Neural crest cell (in vitro differentiated cells): Measurements from ENCODE around the gene CACNG8. TPM values are rescaled to one million over a fixed set of nuclear protein-coding genes. Genes with fewer than 3 reads are reported as not detected.

Experiments used
- DNase-seq: peaks from one replicate; pipeline ENCODE4 v3.0.0; 2021; ENCODE audit warnings: low read depth, mixed read lengths, low spot score
- H3K27ac Mint-ChIP-seq: one replicate; pipeline ENCODE4 v1.8.0; 2021; ENCODE audit warnings: mild to moderate bottlenecking, mixed read lengths; ENCODE audit not compliant: unreplicated experiment
- H3K27me3 Mint-ChIP-seq: 2 replicates; pipeline ENCODE4 v1.8.0; 2021; ENCODE audit warnings: low read depth, mild to moderate bottlenecking, mixed read lengths
- H3K36me3 Mint-ChIP-seq: 2 replicates; pipeline ENCODE4 v1.8.0; 2021; ENCODE audit warnings: low read depth, mild to moderate bottlenecking, mixed read lengths
- H3K4me1 Mint-ChIP-seq: 2 replicates; pipeline ENCODE4 v1.8.0; 2021; ENCODE audit warnings: mixed read lengths
- H3K4me3 Mint-ChIP-seq: one replicate; pipeline ENCODE4 v1.8.0; 2021; ENCODE audit warnings: mild to moderate bottlenecking, mixed read lengths
- H3K9me3 Mint-ChIP-seq: 2 replicates; pipeline ENCODE4 v1.8.0; 2021; ENCODE audit warnings: mixed read lengths
- total RNA-seq: library from RNA; stranded (reverse); gene quantifications from 2 replicates; pipeline ENCODE4 v1.2.1, GENCODE V29; 2021
- TF ChIP-seq, protein P1 (sequence below): fragments of 200-600 bp; sonication (generic); conservative IDR thresholded peaks from 2 replicates; pipeline ENCODE4 v1.5.0; 2021; ENCODE audit warnings: antibody characterized with exemption, mild to moderate bottlenecking

Gene CACNG8
- total RNA-seq, 1 donor from 2014 or later: 0.33 TPM

DNA sequence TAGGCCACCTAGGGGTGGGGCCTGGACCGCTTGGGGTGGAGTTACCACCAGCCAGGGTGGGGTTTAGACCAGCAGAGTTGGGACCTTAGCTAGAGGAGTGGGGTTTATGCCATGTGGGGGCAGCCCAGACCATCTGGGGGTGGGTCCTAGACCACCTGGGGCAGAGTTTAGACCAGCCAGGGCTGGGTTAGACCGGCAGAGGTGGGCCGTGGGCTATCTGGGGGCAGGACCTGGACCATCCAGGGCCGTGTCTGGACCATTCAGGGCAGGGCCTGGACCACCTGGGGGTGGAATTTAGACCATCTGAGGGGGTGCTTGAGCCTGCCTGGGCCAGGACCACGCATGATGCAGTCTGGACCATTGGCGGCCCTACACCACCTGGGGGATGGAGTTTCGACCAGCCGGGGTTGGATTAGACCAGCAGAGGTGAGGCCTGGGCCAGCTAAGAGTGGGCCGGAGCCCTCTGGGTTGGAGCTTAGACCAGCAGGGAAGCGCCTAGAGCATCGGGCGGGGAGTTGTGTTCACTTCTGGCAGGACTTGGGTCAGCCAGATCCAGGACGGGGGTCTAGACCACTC, 18.7 kb downstream of the CACNG8 start:
- Mint-ChIP-seq H3K36me3 (no peaks in the 10 kb centered on the region), H3K27me3 (peaks cover 49% of the 10 kb centered on the region), H3K9me3 (peaks cover 6% of the 10 kb centered on the region), H3K4me1 (peaks cover 31% of the 10 kb centered on the region), H3K27ac (no peak overlapping the region), H3K4me3 (peak overlapping the region; percentile 91)
- no peak for DNase-seq
- TF ChIP-seq, protein P1, sequence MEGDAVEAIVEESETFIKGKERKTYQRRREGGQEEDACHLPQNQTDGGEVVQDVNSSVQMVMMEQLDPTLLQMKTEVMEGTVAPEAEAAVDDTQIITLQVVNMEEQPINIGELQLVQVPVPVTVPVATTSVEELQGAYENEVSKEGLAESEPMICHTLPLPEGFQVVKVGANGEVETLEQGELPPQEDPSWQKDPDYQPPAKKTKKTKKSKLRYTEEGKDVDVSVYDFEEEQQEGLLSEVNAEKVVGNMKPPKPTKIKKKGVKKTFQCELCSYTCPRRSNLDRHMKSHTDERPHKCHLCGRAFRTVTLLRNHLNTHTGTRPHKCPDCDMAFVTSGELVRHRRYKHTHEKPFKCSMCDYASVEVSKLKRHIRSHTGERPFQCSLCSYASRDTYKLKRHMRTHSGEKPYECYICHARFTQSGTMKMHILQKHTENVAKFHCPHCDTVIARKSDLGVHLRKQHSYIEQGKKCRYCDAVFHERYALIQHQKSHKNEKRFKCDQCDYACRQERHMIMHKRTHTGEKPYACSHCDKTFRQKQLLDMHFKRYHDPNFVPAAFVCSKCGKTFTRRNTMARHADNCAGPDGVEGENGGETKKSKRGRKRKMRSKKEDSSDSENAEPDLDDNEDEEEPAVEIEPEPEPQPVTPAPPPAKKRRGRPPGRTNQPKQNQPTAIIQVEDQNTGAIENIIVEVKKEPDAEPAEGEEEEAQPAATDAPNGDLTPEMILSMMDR: no peak

DNA sequence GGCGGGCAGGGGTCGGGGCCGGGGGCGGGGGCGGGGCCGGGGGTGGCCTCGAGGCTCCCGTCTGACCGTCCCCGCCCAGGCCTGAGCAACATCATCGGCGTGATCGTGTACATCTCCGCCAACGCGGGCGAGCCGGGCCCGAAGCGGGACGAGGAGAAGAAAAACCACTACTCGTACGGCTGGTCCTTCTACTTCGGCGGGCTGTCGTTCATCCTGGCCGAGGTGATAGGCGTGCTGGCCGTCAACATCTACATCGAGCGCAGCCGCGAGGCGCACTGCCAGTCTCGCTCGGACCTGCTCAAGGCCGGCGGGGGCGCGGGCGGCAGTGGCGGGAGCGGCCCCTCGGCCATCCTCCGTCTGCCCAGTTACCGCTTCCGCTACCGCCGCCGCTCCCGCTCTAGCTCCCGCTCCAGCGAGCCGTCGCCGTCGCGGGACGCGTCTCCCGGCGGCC, 19.3 kb downstream of the CACNG8 start:
- Mint-ChIP-seq H3K36me3 (no peaks in the 10 kb centered on the region), H3K27me3 (peaks cover 48% of the 10 kb centered on the region)

DNA sequence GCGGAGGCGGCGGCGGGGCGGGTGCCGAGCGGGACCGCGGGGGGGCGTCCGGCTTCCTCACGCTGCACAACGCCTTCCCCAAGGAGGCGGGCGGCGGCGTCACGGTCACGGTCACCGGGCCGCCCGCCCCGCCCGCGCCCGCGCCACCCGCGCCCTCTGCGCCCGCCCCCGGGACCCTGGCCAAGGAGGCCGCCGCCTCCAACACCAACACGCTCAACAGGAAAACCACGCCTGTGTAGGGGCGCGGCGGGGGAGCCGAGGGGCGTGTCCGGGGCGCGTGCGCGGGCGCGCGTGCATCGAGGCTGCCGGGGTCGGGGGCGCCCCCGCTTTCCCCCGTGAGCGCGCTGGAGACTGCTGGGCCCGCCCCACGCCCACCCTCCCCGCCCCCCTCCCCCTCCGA, 19.9 kb downstream of the CACNG8 start:
- H3K9me3 Mint-ChIP-seq: peaks cover 4% of the 10 kb centered on the region
- no peak overlapping the region for H3K27ac Mint-ChIP-seq
- H3K27me3 Mint-ChIP-seq: peaks cover 44% of the 10 kb centered on the region
- no peak for DNase-seq
- H3K4me3 Mint-ChIP-seq: no peak overlapping the region
- TF ChIP-seq, protein P1: no peak
- peaks cover 28% of the 10 kb centered on the region for H3K4me1 Mint-ChIP-seq
- no peaks in the 10 kb centered on the region for H3K36me3 Mint-ChIP-seq

More for the DNA sequence above, 19.3 kb downstream of the CACNG8 start:
- Mint-ChIP-seq H3K4me1 (peaks cover 31% of the 10 kb centered on the region), H3K4me3 (peak overlapping the region; percentile 54), H3K9me3 (peaks cover 6% of the 10 kb centered on the region), H3K27ac (no peak overlapping the region)
- no peak for DNase-seq
- TF ChIP-seq, protein P1: no peak

DNA sequence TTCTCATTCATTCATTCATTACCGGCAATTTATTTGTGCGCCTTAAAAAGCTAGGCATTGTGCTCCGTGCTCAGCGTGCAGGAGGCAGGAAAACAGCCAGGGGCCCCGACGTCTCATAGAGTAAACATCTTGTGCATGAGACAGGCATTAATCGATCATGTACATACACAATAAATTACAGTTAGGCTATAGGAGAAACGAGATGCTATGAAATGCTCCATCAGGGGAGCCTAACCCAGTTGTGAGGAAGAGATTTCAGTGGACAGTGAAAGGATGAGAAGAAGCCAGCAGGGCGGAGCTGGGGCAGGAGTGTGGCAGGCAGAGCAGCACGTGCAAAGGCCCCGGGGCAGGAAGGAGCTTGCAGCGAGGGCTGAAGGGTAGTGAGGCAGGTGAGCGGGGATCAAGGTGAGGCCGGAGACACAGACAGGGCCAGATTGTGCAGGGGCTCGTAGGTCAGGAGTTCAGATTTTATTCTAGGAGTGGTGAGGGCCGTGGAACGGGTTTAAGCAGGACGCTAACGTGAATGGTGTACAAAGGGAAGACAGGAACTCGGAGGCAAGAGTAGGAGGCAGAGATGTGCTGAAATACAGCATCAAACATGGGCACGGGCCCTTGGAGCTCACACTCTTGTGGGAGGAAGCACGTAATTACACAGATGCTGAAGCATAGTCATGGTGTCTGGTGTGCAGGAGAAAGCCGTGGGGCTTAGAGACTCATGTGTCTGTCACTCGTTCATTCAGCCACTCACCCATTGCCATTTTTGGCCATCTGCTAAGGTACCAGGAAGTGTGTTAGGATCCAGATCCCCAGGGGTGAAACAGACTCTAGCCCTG, 20.9 kb downstream of the CACNG8 start:
- H3K27me3 Mint-ChIP-seq: peaks cover 34% of the 10 kb centered on the region
- peaks cover 20% of the 10 kb centered on the region for H3K4me1 Mint-ChIP-seq
- DNase-seq: no peak
- H3K36me3 Mint-ChIP-seq: no peaks in the 10 kb centered on the region
- H3K9me3 Mint-ChIP-seq: peaks cover 2% of the 10 kb centered on the region
- H3K4me3 Mint-ChIP-seq: no peak overlapping the region
- TF ChIP-seq, protein P1: no peak
- H3K27ac Mint-ChIP-seq: no peak overlapping the region

DNA sequence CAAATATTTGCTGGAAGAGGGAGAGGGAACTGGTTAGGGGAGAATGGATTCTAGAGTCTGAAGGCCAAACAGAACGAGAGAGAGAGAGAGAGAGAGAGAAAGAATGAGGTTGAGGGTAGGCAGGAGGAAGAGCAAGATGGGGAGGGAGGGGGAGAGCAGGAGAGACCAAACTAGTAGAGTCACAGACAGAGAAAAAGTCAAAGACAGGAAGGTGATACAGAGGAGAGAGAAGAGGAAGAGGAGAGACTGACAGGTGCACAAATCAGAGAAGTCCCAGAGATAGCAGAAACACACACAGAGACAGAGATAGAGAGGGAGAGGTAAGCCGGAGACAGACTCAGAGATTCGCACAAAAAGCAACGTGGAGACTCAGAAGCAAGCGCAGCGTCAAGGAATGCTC, 23.1 kb downstream of the CACNG8 start:
- H3K27me3 Mint-ChIP-seq: peaks cover 19% of the 10 kb centered on the region
- no peak for DNase-seq
- H3K27ac Mint-ChIP-seq: no peak overlapping the region
- H3K4me1 Mint-ChIP-seq: peaks cover 8% of the 10 kb centered on the region
- no peaks in the 10 kb centered on the region for H3K36me3 Mint-ChIP-seq
- no peaks in the 10 kb centered on the region for H3K9me3 Mint-ChIP-seq
- TF ChIP-seq, protein P1: no peak
- H3K4me3 Mint-ChIP-seq: no peak overlapping the region
